Measurements from ENCODE around the gene CACNG4. TPM values are rescaled to one million over a fixed set of nuclear protein-coding genes. Genes with fewer than 3 reads are reported as not detected.

CACNG4 gene
- total and polyA plus RNA-seq, 2 of the 4 experiments (the other 2 are of a cell fraction): under 0.01 to 0.53 TPM

DNA sequence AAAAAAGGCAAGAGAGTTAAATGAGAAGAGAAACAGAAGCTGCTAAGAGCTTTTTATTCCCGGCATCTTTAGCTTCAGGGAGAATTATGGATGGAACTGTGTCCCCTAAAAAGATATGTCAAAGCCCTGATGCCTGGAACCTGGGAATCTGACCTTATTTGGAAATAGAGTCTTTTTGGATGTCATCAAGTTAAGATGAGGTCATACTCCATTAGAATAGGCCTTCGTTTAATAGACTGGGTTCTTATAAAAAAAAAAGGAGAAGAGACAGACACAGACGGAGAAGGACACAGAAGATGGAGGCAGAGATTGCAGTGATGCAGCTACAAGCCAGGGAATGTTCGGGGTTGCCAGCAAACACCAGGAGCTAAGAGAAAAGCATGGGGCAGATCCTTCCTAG, 24.6 kb downstream of the CACNG4 start:
- CTCF ChIA-PET: no interaction called here
- POLR2A ChIA-PET (ENCODE audit: unreplicated experiment): no interaction called here

More for the DNA sequence above, 24.6 kb downstream of the CACNG4 start:
- Histone ChIP-seq H4K5ac (ENCODE audit: low read depth, low read length) (no peak overlapping the region), H2AFZ (replicated peaks; ENCODE audit: low read length, poor library complexity) (no peak overlapping the region), H3K27ac (ENCODE audit: insufficient read depth, low read length) (no peak overlapping the region), H2BK20ac (ENCODE audit: low read depth, low read length) (no peak overlapping the region), H2AK5ac (ENCODE audit: low read depth, low read length) (no peak overlapping the region), H4K91ac (ENCODE audit: insufficient read depth, low read depth, low read length) (no peak overlapping the region), H3K4me2 (ENCODE audit: low read depth, low read length) (no peak overlapping the region), H3K27me3 (ENCODE audit: control insufficient read depth, insufficient read depth, low read length) (peaks cover 54% of the 10 kb centered on the region), H3K9me3 (ENCODE audit: control insufficient read depth, insufficient read depth, low read length) (no peaks in the 10 kb centered on the region), H3K4me3 (ENCODE audit: insufficient read depth, low read depth, low read length) (no peak overlapping the region), H3K14ac (replicated peaks; ENCODE audit: low read depth, low read length) (no peak overlapping the region), H3K9ac (ENCODE audit: low read depth, low read length) (no peak overlapping the region), H4K20me1 (ENCODE audit: insufficient read depth, low read length) (no peaks in the 10 kb centered on the region), H3K56ac (ENCODE audit: extremely low read depth, insufficient read depth, low read length) (no peak overlapping the region), H3K9me1 (ENCODE audit: insufficient read depth, low read length) (no peaks in the 10 kb centered on the region; the same call in 1 of the 2 replicates), H3K36me3 (ENCODE audit: control insufficient read depth, insufficient read depth, low read length) (no peaks in the 10 kb centered on the region), H3K4me1 (ENCODE audit: control insufficient read depth, insufficient read depth, low read length) (no peaks in the 10 kb centered on the region), H2AK9ac (replicated peaks; ENCODE audit: low read depth, low read length, poor library complexity) (no peak overlapping the region), H3K18ac (ENCODE audit: low read depth, low read length) (no peak overlapping the region), H4K8ac (ENCODE audit: low read depth in 2 of 2, low read length in 2 of 2) (no peak overlapping the region), H2BK5ac (ENCODE audit: low read depth, low read length, poor library complexity, severe bottlenecking) (no peak overlapping the region), H2BK15ac (ENCODE audit: low read depth, low read length) (no peak overlapping the region), H2BK120ac (ENCODE audit: low read depth, low read length) (no peak overlapping the region), H3K79me1 (ENCODE audit: low read depth in 1 of 2, low read length in 2 of 2) (no peaks in the 10 kb centered on the region), H3K4ac (ENCODE audit: low read depth, low read length) (no peak overlapping the region), H3K23ac (ENCODE audit: low read depth, low read length) (no peak overlapping the region)
- WGBS, 2 experiments (ENCODE audit: extremely low coverage in 2 of 2, insufficient read length in 1 of 2): 70% methylated on average over 2 of the region's 4 CpGs; no CpG with 5 or more reads in 1 of the 2 experiments
- in situ Hi-C loops (cut with MboI; ENCODE audit: low sequenced_read_pairs) (no loop called here), dilution Hi-C loops (cut with HindIII; ENCODE audit: low sequenced_read_pairs, unreplicated experiment) (no loop called here), intact Hi-C loops (cut with micrococcal nuclease) (no loop called here)
- DNase-seq (no peak), ATAC-seq (ENCODE audit: low read depth) (no peak)
- no TSS peak for BruUV-seq (replicated peaks)
- TF ChIP-seq NFE2L2 (IDR thresholded peaks at IDR 0.05; ENCODE audit: low read depth, low read length) (no peak), RFX5 (IDR thresholded peaks at IDR 0.05; ENCODE audit: low read depth, low read length) (no peak), MXI1 (IDR thresholded peaks at IDR 0.05; ENCODE audit: borderline replicate concordance, low read depth, low read length) (no peak), CEBPB (IDR thresholded peaks at IDR 0.05; ENCODE audit: low read depth, low read length) (no peak), POLR2A (IDR thresholded peaks at IDR 0.05; ENCODE audit: low read depth, low read length) (no peak), RCOR1 (IDR thresholded peaks at IDR 0.05; ENCODE audit: insufficient replicate concordance, low read length) (no peak), SMC3 (IDR thresholded peaks at IDR 0.05; ENCODE audit: low read depth, low read length) (no peak), BHLHE40 (IDR thresholded peaks at IDR 0.05; ENCODE audit: low read depth, low read length) (no peak), CHD1 (IDR thresholded peaks at IDR 0.05; ENCODE audit: low read depth, low read length) (no peak), MAFK (IDR thresholded peaks at IDR 0.05; ENCODE audit: low read depth, low read length) (no peak), RAD21 (IDR thresholded peaks at IDR 0.05; ENCODE audit: low read length) (no peak), MAZ (IDR thresholded peaks at IDR 0.05; ENCODE audit: borderline replicate concordance, low read depth, low read length) (no peak)
- TF ChIP-seq, protein P1, sequence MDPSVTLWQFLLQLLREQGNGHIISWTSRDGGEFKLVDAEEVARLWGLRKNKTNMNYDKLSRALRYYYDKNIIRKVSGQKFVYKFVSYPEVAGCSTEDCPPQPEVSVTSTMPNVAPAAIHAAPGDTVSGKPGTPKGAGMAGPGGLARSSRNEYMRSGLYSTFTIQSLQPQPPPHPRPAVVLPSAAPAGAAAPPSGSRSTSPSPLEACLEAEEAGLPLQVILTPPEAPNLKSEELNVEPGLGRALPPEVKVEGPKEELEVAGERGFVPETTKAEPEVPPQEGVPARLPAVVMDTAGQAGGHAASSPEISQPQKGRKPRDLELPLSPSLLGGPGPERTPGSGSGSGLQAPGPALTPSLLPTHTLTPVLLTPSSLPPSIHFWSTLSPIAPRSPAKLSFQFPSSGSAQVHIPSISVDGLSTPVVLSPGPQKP (IDR thresholded peaks at IDR 0.05; ENCODE audit: borderline replicate concordance, low read depth, low read length): no peak
- TF ChIP-seq, protein P2, sequence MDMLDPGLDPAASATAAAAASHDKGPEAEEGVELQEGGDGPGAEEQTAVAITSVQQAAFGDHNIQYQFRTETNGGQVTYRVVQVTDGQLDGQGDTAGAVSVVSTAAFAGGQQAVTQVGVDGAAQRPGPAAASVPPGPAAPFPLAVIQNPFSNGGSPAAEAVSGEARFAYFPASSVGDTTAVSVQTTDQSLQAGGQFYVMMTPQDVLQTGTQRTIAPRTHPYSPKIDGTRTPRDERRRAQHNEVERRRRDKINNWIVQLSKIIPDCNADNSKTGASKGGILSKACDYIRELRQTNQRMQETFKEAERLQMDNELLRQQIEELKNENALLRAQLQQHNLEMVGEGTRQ (IDR thresholded peaks at IDR 0.05; ENCODE audit: low read depth, low read length): no peak
- TF ChIP-seq, protein P3, sequence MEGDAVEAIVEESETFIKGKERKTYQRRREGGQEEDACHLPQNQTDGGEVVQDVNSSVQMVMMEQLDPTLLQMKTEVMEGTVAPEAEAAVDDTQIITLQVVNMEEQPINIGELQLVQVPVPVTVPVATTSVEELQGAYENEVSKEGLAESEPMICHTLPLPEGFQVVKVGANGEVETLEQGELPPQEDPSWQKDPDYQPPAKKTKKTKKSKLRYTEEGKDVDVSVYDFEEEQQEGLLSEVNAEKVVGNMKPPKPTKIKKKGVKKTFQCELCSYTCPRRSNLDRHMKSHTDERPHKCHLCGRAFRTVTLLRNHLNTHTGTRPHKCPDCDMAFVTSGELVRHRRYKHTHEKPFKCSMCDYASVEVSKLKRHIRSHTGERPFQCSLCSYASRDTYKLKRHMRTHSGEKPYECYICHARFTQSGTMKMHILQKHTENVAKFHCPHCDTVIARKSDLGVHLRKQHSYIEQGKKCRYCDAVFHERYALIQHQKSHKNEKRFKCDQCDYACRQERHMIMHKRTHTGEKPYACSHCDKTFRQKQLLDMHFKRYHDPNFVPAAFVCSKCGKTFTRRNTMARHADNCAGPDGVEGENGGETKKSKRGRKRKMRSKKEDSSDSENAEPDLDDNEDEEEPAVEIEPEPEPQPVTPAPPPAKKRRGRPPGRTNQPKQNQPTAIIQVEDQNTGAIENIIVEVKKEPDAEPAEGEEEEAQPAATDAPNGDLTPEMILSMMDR (conservative IDR thresholded peaks at IDR 0.05; ENCODE audit: low read depth, low read length): no peak

Data from IMR-90 (cell line).